HCT116 (cell line): ENCODE results near the gene WSB2. TPM values are rescaled to one million over a fixed set of nuclear protein-coding genes. Genes with fewer than 3 reads are reported as not detected.
A peak's percentile ranks its signal among the peaks of the same experiment; 100 is the strongest.

ENCODE experiments used
- ATAC-seq: fragments of 200-7000 bp; cut with Tn5 transposase; 2 replicates; pipeline ENCODE4 v1.9.1; 2020; ENCODE audit warnings: mild to moderate bottlenecking, moderate library complexity
- BruUV-seq: library from RNA; stranded (reverse); fragments of 400-500 nt; replicated peaks from 2 replicates; lab custom pipeline; 2021; lab: Mats Ljungman, UMichigan
- CTCF ChIA-PET: fragments of 300-600 bp; sonication (Branson Sonifier 250); formaldehyde crosslinking; loops from one replicate; lab custom pipeline; 2021; ENCODE audit warnings: antibody characterized with exemption; lab: Charles Lee
- POLR2A ChIA-PET: fragments of 300-600, 350-600 bp; sonication (Branson Sonifier 250); formaldehyde crosslinking; loops from one replicate; lab custom pipeline; 2021; ENCODE audit warnings: antibody characterized with exemption; lab: Charles Lee
- RAD21 ChIA-PET, 2 experiments: fragments of 300-600 bp; sonication (Branson Sonifier 250); formaldehyde crosslinking; loops; one replicate each; lab custom pipeline; 2023; ENCODE audit warnings: low total read pairs in 2 of 2; ENCODE audit not compliant: uncharacterized antibody in 2 of 2, unreplicated experiment in 2 of 2, low non-redundant PET in 1 of 2; lab: Charles Lee
- DNase-seq: peaks from one replicate; pipeline ENCODE4 v3.0.0-alpha.2; 2010; ENCODE audit warnings: low read depth, low spot score
- H2AFZ ChIP-seq: fragments of 200-600 bp; shearing (Covaris generic), sonication (generic); 2 replicates; pipeline ENCODE4 v1.6.1; 2017; ENCODE audit warnings: low read depth, mixed run types, mixed read lengths, antibody characterized with exemption, low read length; ENCODE audit not compliant: poor library complexity, severe bottlenecking
- H3K27ac ChIP-seq: 2 replicates; pipeline ENCODE4 v1.5.1; 2012; ENCODE audit warnings: low read depth, low read length
- H3K27me3 ChIP-seq: fragments of 200-600 bp; sonication (generic); 2 replicates; pipeline ENCODE4 v1.6.1; 2016; ENCODE audit warnings: mixed run types, low read length, mixed read lengths; ENCODE audit not compliant: insufficient read depth
- H3K36me3 ChIP-seq, 2 experiments: fragments of 200-500 bp in 1 of 2; fragments of 200-600 bp in 1 of 2; sonication (Bioruptor generic) in 1 of 2; sonication (generic) in 1 of 2; 2 replicates each; pipeline versions ENCODE4 v1.5.1 to v1.6.1; 2014 to 2016; ENCODE audit warnings: low read length in 2 of 2, inconsistent platforms in 1 of 2, mixed read lengths in 1 of 2, mixed run types in 1 of 2; ENCODE audit not compliant: insufficient read depth in 2 of 2, control insufficient read depth in 1 of 2
- H3K4me1 ChIP-seq, 2 experiments: fragments of 200-600 bp in 1 of 2; sonication (generic) in 1 of 2; 2 replicates each; pipeline versions ENCODE4 v1.5.1 to v1.6.1; 2012 to 2017; ENCODE audit warnings: low read length in 2 of 2, inconsistent platforms in 1 of 2, mild to moderate bottlenecking in 1 of 2, mixed read lengths in 1 of 2, mixed run types in 1 of 2, moderate library complexity in 1 of 2; ENCODE audit not compliant: insufficient read depth in 2 of 2, control insufficient read depth in 1 of 2
- H3K4me2 ChIP-seq: fragments of 200-600 bp; sonication (generic); 2 replicates; pipeline ENCODE4 v1.6.1; 2017; ENCODE audit warnings: mixed run types, low read length, mixed read lengths
- H3K4me3 ChIP-seq, 2 experiments: fragments of 200-600 bp in 1 of 2; sonication (generic) in 1 of 2; replicated peaks in 1 of 2; 2 replicates each; pipeline ENCODE4 v1.5.1; 2011 to 2016; ENCODE audit warnings: low read length in 2 of 2, control low read depth in 1 of 2, low read depth in 1 of 2, mild to moderate bottlenecking in 1 of 2, mixed read lengths in 1 of 2, mixed run types in 1 of 2
- H3K79me2 ChIP-seq: fragments of 200-600 bp; sonication (generic); 2 replicates; pipeline ENCODE4 v1.6.1; 2017; ENCODE audit warnings: mild to moderate bottlenecking, mixed run types, low read length, moderate library complexity, mixed read lengths; ENCODE audit not compliant: insufficient read depth
- H3K9ac ChIP-seq: fragments of 200-600 bp; sonication (generic); 2 replicates; pipeline ENCODE4 v1.6.1; 2016; ENCODE audit warnings: low read length, mixed read lengths
- H3K9me2 ChIP-seq: fragments of 200-600 bp; sonication (generic), shearing (Covaris generic); 2 replicates; pipeline ENCODE4 v1.6.1; 2017; ENCODE audit warnings: mixed run types, mild to moderate bottlenecking, moderate library complexity; ENCODE audit not compliant: insufficient read depth
- H3K9me3 ChIP-seq, 2 experiments: fragments of 200-500 bp in 1 of 2; fragments of 200-600 bp in 1 of 2; sonication (Bioruptor generic) in 1 of 2; sonication (generic) in 1 of 2; 2 replicates each; pipeline ENCODE4 v1.6.1; 2014 to 2017; ENCODE audit warnings: low read length in 2 of 2, mixed read lengths in 2 of 2, inconsistent platforms in 1 of 2, low read depth in 1 of 2, mild to moderate bottlenecking in 1 of 2, mixed run types in 1 of 2, moderate library complexity in 1 of 2; ENCODE audit not compliant: control insufficient read depth in 1 of 2, insufficient read depth in 1 of 2
- H4K20me1 ChIP-seq: fragments of 200-600 bp; sonication (generic), shearing (Covaris generic); 2 replicates; pipeline ENCODE4 v1.6.1; 2017; ENCODE audit warnings: mixed run types, mild to moderate bottlenecking, moderate library complexity; ENCODE audit not compliant: insufficient read depth
- ATF3 ChIP-seq: IDR thresholded peaks from 2 replicates; pipeline ENCODE4 v1.6.1; 2012
- CBX3 ChIP-seq: IDR thresholded peaks from 2 replicates; pipeline ENCODE4 v1.6.1; 2012; ENCODE audit warnings: low read depth
- CEBPB ChIP-seq: IDR thresholded peaks from 2 replicates; pipeline ENCODE4 v1.6.1; 2012; ENCODE audit warnings: low read depth
- CTCF ChIP-seq, 3 experiments: fragments of 200-600 bp in 1 of 3; sonication (generic) in 1 of 3; IDR thresholded peaks in 2 of 3; conservative IDR thresholded peaks in 1 of 3; 2 replicates each; pipeline ENCODE4 v1.5.1; 2012 to 2017; ENCODE audit warnings: low read depth in 2 of 3, low read length in 2 of 3, antibody characterized with exemption in 1 of 3, borderline replicate concordance in 1 of 3, control low read depth in 1 of 3, mild to moderate bottlenecking in 1 of 3, mixed read lengths in 1 of 3, mixed run types in 1 of 3, moderate library complexity in 1 of 3; ENCODE audit not compliant: insufficient read depth in 1 of 3
- EGR1 ChIP-seq: IDR thresholded peaks from 2 replicates; pipeline ENCODE4 v1.6.1; 2012; ENCODE audit warnings: low read depth
- EZH2phosphoT487 ChIP-seq: fragments of 200-600 bp; IDR thresholded peaks from 2 replicates; pipeline ENCODE4 v1.6.1; 2018; ENCODE audit warnings: antibody characterized with exemption, borderline replicate concordance
- FOSL1 ChIP-seq: IDR thresholded peaks from 2 replicates; pipeline ENCODE4 v1.6.1; 2012; ENCODE audit warnings: low read depth
- MAX ChIP-seq: IDR thresholded peaks from 2 replicates; pipeline ENCODE4 v1.6.1; 2012
- POLR2A ChIP-seq: IDR thresholded peaks from 2 replicates; pipeline ENCODE4 v1.7.0; 2011; ENCODE audit warnings: borderline replicate concordance; ENCODE audit not compliant: insufficient read depth, insufficient read length; ENCODE audit errors: extremely low read depth
- RAD21 ChIP-seq: IDR thresholded peaks from 2 replicates; pipeline ENCODE4 v1.6.1; 2012; ENCODE audit warnings: low read depth, mild to moderate bottlenecking
- SIN3A ChIP-seq: IDR thresholded peaks from 2 replicates; pipeline ENCODE4 v1.6.1; 2012; ENCODE audit warnings: low read depth
- SP1 ChIP-seq: IDR thresholded peaks from 2 replicates; pipeline ENCODE4 v1.6.1; 2012; ENCODE audit warnings: low read depth
- SRF ChIP-seq: IDR thresholded peaks from 2 replicates; pipeline ENCODE4 v1.6.1; 2012; ENCODE audit warnings: low read depth
- TCF7L2 ChIP-seq: IDR thresholded peaks from 2 replicates; pipeline ENCODE4 v1.7.0; 2011; ENCODE audit warnings: borderline replicate concordance, inconsistent platforms; ENCODE audit not compliant: insufficient read depth, insufficient read length; ENCODE audit errors: extremely low read depth
- ZBTB33 ChIP-seq: IDR thresholded peaks from 2 replicates; pipeline ENCODE4 v1.6.1; 2011; ENCODE audit warnings: mild to moderate bottlenecking, low read length, moderate library complexity; ENCODE audit not compliant: insufficient replicate concordance; ENCODE audit errors: extremely low read depth
- ZNF274 ChIP-seq: fragments of 200-500 bp; sonication (Bioruptor generic); IDR thresholded peaks from 2 replicates; pipeline ENCODE4 v1.6.1; 2014; ENCODE audit warnings: mild to moderate bottlenecking, low read depth, low read length, inconsistent platforms
- intact Hi-C: fragments of 100-400 bp; cut with micrococcal nuclease; formaldehyde crosslinking; loops from 2 replicates; pipeline ENCODE4 v1.10.0; 2022
- total RNA-seq: library from RNA; stranded (reverse); gene quantifications from one replicate; pipeline ENCODE4 v1.2.1, GENCODE V29; 2021; ENCODE audit not compliant: unreplicated experiment

Gene WSB2
- total RNA-seq, 1 experiment from 2014 or later = 97.0 TPM

GRCh38 chr12:118034429-118035189 is 26.4 kb downstream of the WSB2 start:
- peaks cover 42 to 43% of the 10 kb centered on the region in 2 experiments; a peak in 3 of 4 replicates for H3K36me3 ChIP-seq
- H3K9me2 ChIP-seq = no peaks in the 10 kb centered on the region
- no peak overlapping the region for H2AFZ ChIP-seq
- H3K4me3 ChIP-seq = no peak overlapping the region
- intact Hi-C loops = loop anchor here (1.0 kb wide), 1 partner anchor 159 kb away; no protein-coding TSS in a partner anchor
- POLR2A ChIA-PET = interaction anchor here (2.4 kb wide), 1 partner anchor 18 kb away, joined by 8 read pairs; the partner anchor contains the start of gene RFC5
- H3K27me3 ChIP-seq = no peaks in the 10 kb centered on the region
- no peaks in the 10 kb centered on the region for H3K9me3 ChIP-seq
- BruUV-seq = no TSS peak
- peaks cover 0 to 21% of the 10 kb centered on the region in 2 experiments; a peak in 3 of 4 replicates for H3K4me1 ChIP-seq
- ATAC-seq (peak; percentile 86), DNase-seq (no peak)
- peak overlapping the region; percentile 4; the same call in 1 of the 2 replicates for H3K4me2 ChIP-seq
- no peaks in the 10 kb centered on the region for H4K20me1 ChIP-seq
- H3K9ac ChIP-seq = no peak overlapping the region
- CTCF ChIA-PET = interaction anchor here (0.5 to 3.9 kb wide), 12 partner anchors 10 to 185 kb away, joined by 3 to 62 read pairs (median 4); no protein-coding TSS in a partner anchor
- RAD21 ChIA-PET = interaction anchor here (1.5 to 2.5 kb wide), 2 partner anchors 160 kb away, joined by 13 to 15 read pairs; no protein-coding TSS in a partner anchor
- H3K79me2 ChIP-seq = no peaks in the 10 kb centered on the region; the same call in 1 of the 2 replicates
- no peak for TF ChIP-seq SIN3A
- TF ChIP-seq EGR1 = no peak
- TF ChIP-seq FOSL1 = no peak
- no peak for TF ChIP-seq ATF3
- TF ChIP-seq CTCF (IDR thresholded peaks at IDR 0.05 in 2 of 3, conservative IDR thresholded peaks at IDR 0.05 in 1 of 3; ENCODE audit: borderline replicate concordance in 1 of 3, insufficient read depth in 1 of 3, low read depth in 2 of 3, low read length in 2 of 3) = peak; percentile 60 to 89 (median 67)
- no peak for TF ChIP-seq ZBTB33
- TF ChIP-seq EZH2phosphoT487 = no peak
- TF ChIP-seq CEBPB = no peak
- no peak for TF ChIP-seq ZNF274
- no peak for TF ChIP-seq SP1
- TF ChIP-seq TCF7L2 = no peak
- TF ChIP-seq POLR2A = no peak
- TF ChIP-seq CBX3 = peak; percentile 38; the same call in 1 of the 2 replicates
- peak; percentile 86 for TF ChIP-seq RAD21
- no peak for TF ChIP-seq SRF
- TF ChIP-seq MAX = peak; percentile 48; the same call in 1 of the 2 replicates
- H3K27ac ChIP-seq = peak overlapping the region; percentile 23
